GM19455 (cell line): Measurements from ENCODE around the gene NEK4.
A peak's percentile ranks its signal among the peaks of the same experiment; 100 is the strongest.

Experiments used
- ATAC-seq: cut with Tn5 transposase; IDR thresholded peaks from one replicate; pipeline ENCODE4 v1.9.1; 2021; ENCODE audit not compliant: unreplicated experiment

The NEK4 gene

DNA sequence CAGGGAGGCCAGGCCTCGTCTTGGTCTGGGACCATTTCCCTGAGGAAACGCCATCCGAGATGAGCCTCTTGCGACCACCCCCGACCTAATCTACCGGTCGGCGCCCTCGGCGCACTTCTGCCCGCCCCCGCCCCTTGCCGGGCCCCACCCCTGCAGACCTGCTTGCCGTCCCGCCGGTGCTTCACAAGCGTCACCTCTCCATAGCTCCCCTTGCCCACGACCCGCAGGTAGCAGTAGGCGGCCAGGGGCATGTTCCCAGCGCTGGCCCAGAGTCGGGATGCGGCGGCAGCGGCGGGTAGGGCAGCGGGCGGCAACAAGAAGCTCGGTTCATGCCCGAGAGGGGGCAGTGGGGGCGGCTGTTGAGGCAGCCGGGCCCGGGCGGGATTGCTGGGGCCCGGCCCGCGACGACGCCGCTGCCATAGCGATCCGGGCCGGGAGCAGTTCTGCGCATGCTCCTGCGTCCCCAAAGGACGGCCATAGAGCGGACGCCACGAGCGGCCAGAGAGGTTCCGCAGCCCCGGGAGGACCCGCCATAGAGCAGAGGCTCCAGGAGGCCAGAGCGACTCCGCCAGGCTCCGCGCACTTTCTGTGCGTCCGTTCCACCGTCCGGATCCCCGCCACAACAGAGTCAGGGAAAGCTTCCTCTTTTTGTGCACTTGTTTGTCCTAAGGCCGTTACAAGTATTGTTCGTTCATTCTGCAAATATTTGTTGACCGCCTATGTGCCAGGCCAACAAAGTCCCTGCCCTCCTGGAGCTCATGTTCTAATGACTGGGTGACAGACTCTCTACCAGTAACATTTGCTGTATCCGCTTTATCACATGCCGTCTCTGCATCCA lies at the start of gene NEK4:
TSS of gene NEK4 (minus strand) at position 445 of the 838 bp plus-strand sequence. CDS start at position 251, 194 bp downstream.
- peak; percentile 88 for ATAC-seq

DNA sequence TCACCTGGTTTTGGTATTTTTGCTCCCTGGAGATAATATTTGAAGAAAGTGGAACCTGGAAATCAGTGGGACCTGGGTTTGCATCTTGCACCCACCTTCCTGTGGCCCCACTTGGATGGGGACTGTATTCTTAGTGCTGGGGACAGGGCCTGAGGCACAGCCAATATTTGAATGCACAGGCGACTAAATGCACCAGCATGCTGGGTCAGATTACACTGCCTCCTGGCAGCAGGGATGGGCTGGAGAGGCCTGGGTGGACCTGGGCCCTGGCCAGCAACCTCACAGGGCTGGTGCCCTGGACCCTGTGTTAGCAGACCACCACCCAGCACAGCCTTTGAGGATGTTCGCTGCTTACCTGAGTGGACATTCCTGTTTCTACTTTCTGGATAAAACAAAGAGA lies 49.2 kb upstream of the NEK4 start:
- no peak for ATAC-seq

DNA sequence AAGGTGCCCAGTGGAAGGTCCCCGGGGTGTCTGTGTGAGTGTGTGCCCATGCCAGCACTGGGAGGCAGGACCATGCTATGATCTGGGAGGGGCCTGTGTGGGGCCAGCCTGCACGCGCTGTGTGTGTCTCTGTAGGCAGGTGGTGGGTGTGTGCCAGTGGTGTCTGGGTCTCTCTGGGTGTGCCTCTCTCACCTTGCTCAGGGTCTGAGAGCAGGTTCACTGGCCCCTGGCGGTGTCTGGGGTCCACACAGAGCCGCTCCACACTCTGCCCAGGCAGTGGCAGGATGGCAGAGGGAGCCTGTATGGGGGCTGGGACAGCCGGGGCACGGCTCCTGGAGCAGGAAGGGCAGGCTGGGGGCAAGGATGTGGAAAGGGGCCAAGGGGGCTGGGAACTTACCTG lies 47.1 kb upstream of the NEK4 start:
- ATAC-seq = no peak

DNA sequence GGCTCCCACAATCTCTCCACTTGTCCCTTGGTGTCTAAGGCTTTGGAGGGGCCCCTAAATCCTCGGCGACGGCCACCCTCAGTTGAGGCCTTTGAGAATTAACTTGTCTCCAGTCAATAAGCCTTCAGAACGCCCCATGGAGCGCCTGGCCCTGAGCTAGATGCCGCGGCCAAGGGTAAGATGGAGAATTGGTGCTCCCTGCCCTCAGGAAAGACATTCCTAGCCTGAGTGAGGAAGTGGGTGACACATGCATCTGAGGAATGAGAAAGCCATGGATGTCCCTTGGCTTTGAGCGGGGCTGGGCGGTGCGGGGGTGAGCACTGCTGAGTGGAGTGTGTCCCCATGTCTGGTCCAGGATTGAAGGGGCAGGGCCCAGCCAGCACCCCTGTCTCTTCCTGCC lies 46.5 kb upstream of the NEK4 start:
- no peak for ATAC-seq

DNA sequence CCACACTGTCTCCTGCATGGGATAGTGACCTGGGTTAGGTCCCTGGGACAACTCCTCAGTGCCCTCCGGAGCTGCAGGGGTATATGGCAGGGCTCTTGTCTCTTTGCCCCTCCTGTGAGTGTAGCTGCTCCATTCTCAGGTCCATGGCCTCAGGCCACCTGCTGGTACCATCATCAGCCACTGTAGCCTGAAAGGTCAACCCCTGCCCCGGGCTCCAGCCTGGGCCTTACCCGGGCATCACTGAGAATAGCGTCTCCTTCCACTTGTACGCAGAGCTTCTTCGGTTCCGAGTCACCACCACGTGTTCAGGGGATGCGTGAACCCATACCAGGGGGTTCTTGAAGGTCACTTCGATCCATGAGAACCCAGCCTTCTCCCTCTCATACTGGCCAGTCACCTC lies 45.9 kb upstream of the NEK4 start:
- ATAC-seq = no peak

DNA sequence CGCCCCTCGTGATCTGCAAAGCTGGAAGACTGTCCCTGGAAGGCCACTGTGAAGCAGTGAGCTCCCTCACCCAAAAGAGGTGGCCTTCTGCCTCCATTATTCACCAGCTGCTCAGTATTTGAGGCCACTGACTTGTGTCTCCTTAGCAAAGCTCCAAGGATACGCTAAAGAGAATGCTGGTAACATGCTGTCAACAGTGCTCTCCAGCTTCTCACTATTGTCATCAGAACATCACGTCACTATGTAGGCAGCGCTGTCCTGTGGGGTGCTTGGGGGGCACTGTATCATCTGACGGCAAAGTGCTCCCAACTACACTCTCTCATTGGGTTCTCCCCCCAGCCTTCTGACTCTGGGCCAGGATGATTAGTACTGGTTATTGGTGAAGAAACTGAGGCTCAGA lies 45.5 kb upstream of the NEK4 start:
- no peak for ATAC-seq

DNA sequence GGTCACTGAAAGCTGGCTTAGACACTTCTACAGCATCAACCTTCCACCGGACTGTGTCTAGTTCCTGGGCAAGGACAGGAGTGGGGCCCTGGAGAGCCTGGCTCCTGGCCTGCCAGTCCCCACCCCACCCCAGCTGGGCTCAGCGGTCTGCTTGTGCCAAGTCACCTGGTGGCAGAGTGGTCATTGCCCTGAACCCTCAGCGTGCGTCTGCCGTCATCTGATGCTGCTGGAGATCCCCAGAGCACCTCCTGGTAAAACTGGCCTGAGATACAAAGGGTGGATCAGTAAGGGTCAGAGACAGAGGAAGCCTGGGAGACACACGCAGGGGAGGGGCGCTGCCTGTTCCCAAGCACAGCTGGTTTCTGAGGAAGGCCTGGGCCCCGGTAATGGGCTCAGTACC lies 43.1 kb upstream of the NEK4 start:
- ATAC-seq = no peak

DNA sequence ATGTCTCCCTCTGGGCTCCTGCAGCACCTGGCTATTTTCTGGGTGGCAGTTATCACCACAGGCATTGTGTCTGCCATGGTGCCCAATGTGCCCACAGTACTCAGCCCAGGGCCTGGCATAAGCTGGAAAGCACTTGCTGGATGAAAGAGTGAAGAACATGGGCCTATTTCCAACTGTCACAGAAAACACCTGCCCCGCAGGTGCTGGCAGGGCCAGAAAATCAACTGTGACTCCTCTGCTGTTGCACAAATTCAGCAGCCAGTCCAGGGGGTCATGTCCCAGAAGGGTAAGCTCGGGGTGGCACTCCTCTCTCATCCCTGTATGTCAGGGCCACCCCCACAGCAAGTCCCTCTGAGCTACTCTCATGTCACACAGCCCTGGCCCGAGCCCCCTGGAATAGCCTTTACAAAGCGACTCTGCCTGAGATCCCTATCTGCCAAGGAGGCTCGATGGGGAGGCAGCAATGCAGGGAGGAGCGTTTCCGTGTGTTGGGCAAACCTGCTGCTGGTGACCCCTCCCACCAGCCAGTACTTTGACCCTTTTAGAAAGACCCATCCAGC lies 40.8 kb upstream of the NEK4 start:
- no peak for ATAC-seq

DNA sequence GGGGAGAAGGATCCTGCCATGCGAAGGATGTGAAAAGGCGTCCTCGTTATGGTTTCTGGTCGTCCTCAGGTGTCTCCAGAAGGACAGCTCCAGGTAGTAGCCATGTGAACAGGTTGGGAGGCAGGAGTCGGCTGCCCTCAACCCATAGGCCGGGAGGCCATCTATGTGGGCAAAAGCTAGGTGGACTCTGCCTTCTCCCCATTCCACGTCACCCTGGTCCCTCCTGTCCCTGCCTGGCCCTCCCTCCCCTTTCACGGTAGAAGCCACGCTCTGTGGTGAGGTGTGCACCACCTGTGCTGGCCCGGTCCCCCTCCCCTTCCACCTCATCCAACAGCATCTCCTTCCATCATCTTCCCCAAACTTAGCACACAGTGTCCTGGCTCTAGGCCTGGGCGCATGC lies 40.2 kb upstream of the NEK4 start:
- ATAC-seq = no peak

DNA sequence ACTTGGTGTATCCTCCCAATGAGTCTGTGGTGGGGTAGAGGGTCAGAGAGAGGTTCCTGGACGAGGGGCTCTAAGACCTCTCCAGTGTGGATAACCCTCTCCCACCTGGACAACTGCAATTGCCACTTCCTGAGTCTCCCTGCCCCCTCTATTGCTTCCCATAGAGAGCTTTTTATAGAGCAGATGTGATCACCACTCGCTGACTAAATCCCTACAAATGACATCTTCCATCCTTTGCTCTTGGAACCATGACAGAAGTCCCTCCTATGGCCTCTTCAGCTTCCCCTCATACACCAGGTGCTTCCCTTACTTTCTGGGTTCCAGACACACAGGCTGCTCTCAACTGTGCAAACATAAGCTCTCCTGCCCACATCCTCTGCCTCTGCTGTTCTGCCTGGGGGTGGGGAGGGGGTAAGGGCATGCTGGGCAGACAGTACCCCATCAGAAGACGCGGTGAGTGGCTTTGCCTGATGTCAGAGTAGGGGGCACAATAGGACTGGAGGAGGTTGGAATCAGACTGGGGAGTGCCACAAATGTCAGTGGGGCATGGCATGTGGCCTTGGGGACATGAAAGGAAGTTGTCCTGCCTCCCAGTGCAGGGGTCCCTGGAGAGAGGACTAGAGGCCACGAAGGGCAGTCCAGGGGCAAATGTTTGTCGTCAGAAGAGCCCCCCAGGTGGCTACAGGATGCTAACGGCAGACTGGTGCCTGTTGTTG lies 39.1 kb upstream of the NEK4 start:
- ATAC-seq = no peak

DNA sequence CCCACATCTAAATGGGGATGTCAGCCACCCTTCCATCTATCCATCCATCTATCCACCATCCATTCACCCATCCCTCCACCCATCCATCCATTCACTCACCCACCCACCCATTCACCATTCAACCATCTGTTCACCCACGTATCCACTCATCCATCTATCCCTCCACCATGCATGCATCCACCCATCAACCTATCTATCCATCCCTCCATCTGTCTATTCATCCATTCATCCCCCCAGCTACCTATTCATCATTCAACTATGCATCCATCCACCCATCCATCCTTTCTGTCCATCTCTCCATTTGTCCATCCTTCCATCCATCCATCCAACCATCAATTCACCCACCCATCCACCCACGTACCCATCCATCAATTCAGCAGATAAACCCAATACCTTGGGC lies 38.4 kb upstream of the NEK4 start:
- ATAC-seq = no peak

DNA sequence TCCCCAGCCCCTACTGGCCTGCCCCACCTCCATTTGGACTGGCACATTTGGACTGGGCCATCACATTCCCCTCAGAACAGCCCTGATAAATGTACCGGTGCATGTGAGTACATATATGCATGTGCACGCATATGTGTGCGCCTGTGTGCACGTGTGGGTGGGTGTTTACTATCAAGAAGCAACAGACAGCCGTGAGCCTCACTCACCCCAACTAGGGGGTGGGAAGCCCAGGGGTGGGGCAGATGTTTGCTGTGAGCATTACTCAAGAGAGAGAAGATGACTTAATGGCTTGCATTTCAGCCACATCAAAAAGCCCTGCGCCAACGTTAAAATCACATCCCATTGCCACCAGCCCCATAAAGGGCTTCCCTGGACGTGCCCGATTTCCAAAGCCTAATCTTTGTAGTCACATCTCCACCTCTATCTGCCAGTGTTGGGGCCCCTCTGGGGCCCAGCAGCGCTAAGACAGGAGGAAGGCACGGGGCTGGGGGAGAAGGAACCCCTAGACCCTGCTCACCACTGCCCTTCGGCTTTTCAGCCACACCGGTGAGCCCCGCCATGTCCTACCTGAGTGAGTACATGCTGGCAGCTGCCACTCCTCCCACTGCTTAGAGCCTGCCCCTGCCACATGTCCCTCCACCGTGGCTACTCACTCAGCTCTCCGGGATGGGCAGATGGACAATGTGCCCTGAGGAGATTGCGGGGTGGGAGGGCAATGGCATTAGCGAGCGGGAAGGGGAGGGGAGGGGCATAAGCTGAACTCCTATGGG lies 34.7 kb upstream of the NEK4 start:
- no peak for ATAC-seq

DNA sequence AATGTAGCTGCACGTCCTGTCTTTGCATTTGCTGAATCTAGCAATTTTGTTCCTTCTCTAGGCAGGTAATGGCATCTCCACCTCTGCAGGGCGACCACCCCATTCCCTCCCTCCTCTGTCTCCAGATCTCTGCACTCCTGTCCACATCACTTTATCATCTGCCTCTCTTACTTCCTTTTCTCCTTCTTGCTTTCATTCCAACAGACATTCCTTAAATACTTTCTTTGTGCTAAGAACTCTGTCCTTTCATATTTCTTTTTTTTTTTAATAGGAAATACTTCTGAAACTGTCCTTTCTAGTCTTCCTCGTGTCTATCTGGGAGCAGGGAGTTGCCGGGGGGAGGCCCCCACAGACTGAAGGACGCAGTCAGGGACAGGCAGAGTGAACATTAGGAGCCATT lies 31.1 kb upstream of the NEK4 start:
- no peak for ATAC-seq

DNA sequence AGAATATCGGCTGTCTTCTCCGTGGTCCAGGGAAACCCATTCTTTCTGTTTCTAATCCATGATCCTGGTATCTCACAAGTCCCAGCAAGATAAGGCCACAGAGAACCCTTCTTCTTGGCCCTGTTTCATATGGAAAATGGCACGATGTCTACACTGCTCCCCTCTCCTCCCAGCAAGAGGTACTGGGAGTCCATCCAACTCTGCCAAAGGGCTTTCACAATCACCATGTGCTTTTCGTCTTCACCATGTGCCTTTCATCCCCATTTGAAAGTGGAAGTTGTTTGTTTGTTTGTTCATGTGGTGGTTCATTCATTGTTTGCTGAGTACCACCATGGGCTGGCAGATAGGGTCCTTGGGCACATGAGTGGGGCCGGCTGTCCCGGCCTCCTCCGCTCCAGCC lies 29.3 kb upstream of the NEK4 start:
- no peak for ATAC-seq

DNA sequence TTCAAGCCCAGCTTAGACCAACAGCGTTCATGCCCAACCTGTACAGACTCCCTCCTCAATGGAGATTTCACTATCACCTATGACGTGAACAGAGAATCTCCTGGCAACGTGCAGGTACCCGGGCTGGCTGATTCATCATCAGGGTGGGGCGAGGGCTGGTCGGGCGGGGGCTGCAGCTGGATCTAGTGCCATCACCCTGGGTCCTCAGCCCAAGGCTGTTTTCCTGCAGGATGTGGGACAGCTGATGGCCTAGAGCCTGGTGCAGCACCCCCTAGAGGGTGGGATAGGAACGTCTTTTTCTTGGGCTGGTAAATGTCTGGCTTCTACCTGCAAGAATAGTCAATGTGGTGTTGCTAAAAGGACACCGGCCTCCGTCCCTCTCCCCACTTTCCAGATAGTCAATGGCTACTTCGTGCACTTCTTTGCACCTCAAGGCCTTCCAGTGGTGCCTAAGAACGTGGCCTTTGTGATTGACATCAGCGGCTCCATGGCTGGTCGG lies 28.3 kb upstream of the NEK4 start:
- no peak for ATAC-seq

DNA sequence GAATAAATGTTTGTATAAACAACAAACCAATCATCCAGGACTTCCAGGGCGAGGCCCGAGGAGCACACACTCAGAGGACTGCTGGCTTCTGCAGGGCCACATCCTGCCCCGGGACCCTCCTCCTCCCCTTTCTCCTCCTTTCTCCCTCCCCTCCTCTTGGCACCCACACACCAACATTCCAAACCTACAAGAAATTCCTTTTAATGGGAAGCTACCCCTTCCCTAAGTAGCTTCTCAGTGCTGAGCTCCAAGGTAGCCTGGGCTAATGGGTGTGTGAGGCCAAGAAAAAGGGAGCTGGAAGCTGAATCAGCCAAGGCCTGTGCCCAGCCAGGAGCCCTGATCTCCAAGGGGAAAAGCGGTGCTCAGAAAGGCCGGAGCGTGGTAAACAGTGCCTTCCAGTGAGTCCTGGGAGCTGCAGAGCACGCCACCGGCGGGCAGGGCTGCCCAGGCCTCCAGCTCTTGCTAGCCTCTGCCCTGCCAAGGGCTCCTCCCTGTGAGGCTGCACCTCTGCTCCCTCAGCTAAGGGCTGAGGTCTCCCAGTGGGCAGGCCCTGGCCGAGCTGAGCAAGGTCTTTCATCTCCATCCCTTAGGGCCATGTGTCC lies 27.7 kb upstream of the NEK4 start:
- ATAC-seq = no peak

DNA sequence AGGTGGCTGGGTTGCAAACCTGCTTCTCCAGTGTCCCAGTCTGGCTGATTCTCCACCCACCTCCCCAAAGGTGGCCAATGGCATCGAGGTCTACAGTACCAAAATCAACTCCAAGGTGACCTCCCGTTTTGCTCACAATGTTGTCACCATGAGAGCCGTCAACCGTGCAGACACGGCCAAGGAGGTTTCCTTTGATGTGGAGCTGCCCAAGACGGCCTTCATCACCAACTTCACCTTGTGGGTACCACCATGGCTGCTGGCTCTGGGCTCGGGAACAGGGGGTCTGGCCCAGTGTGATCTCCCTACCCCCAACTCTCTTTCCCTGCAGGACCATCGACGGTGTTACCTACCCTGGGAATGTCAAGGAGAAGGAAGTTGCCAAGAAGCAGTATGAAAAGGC lies 25.7 kb upstream of the NEK4 start:
- ATAC-seq = no peak

DNA sequence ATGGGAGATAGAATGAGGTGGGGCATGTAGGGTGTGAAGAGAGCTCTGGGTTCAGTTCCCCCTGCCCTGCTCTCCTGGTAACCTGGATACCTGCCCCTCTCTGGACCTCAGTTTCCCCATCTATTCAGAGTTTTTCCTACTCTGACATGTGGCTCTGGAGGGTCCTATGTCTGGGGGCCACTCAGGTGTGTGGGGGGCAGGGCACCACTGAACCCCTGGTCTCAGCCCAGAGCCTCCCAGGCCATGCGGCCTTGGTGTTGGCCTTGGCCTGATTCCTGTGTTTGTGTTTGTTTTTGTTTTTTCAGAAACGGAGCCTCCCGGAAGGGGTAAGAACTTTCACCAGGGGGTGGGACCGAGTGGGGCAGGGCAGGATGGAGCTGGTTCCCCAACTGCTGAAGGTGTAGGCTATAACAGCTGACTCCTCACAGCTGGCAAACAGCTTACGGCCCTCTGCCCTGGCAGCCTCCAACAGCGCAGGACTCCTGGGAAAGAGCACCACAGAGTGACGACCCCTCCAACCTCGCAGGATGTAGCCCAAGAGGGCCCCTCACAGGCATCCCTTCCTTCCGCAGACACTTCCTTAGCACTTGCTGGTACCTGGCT lies 24.7 kb upstream of the NEK4 start:
- ATAC-seq = no peak

DNA sequence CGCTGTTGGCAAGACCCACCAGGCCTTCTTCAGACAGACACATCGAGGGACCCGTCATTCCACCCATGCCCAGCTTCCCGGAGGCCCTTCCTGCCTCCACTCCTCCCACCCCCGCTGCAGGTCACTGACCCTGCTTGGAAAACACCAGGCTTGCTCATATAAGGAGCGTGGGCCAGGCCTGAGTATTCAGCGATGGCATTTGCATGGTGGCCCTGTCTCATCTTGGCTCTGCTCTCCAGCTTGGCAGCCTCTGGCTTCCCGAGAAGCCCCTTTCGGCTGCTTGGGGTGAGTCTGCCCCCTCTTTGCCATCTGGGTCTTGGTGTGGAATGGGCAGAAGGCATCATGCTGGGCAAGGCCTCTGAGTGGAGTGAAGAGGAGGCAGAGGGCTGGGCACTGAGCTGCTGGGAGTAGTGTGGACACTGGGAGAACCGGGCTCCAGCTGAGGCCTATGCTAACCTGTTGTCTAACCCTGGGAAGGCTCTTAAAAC lies 23.9 kb upstream of the NEK4 start, which contains the start of gene ITIH3:
TSS of gene ITIH3 (plus strand) at position 185 of the 488 bp plus-strand sequence. CDS start at position 193, 8 bp downstream.
- ATAC-seq = no peak
